ENCODE measurements around the gene CLMN. TPM values are rescaled to one million over a fixed set of nuclear protein-coding genes. Genes with fewer than 3 reads are reported as not detected.

Gene CLMN
- polyA plus RNA-seq, 3 donors: 22.0 to 33.7 (median 23.2) TPM

GRCh38 chr14:95339301-95339865, 19.7 kb upstream of the CLMN start:
- H3K9me3 Mint-ChIP-seq: peaks cover 0 to 8% (median 2%) of the 10 kb centered on the region in 7 donors
- H3K36me3 Mint-ChIP-seq: no peaks in the 10 kb centered on the region
- H4K20me1 ChIP-seq (ENCODE audit: insufficient read depth, low read length): no peaks in the 10 kb centered on the region
- no peaks in the 10 kb centered on the region for H3K4me1 Mint-ChIP-seq
- H3K4me1 ChIP-seq (ENCODE audit: control insufficient read depth in 1 of 2, insufficient read depth in 2 of 2, low read length in 2 of 2): no peaks in the 10 kb centered on the region
- no peak for TF ChIP-seq CTCF (IDR thresholded peaks at IDR 0.05)
- WGBS (ENCODE audit: insufficient coverage): 90% methylated on average over 5 of the region's 10 CpGs
- DNase-seq: no peak
- H3K79me2 ChIP-seq (ENCODE audit: insufficient read depth, low read length): no peaks in the 10 kb centered on the region
- no peak overlapping the region for H3K4me3 Mint-ChIP-seq
- H3K4me3 ChIP-seq (replicated peaks in 1 of 3; ENCODE audit: low read depth in 2 of 3, low read length in 3 of 3): no peak overlapping the region
- no peaks in the 10 kb centered on the region for H3K27me3 ChIP-seq (ENCODE audit: control insufficient read depth in 2 of 2, insufficient read depth in 2 of 2, low read length in 2 of 2)
- intact Hi-C loops (cut with micrococcal nuclease): no loop called here
- H3K36me3 ChIP-seq (replicated peaks in 1 of 2; ENCODE audit: control insufficient read depth in 1 of 2, insufficient read depth in 2 of 2, low read length in 2 of 2): no peaks in the 10 kb centered on the region
- peak overlapping the region in 1 of 7 donors; percentile 32 for H3K27ac Mint-ChIP-seq
- peaks cover 5 to 14% (median 7%) of the 10 kb centered on the region in 3 donors for H3K27me3 Mint-ChIP-seq (ENCODE audit: low read depth in 3 of 3)
- no peak overlapping the region for H3K9ac ChIP-seq (ENCODE audit: insufficient read depth, low read length, poor library complexity, severe bottlenecking)
- H2AFZ ChIP-seq (ENCODE audit: insufficient read depth, low read depth, low read length, poor library complexity, severe bottlenecking): no peak overlapping the region
- no peak overlapping the region for H3K4me2 ChIP-seq (replicated peaks; ENCODE audit: extremely low read depth, low read length, poor library complexity, severe bottlenecking)
- H3K27ac ChIP-seq (ENCODE audit: low read depth in 1 of 2, low read length in 2 of 2): no peak overlapping the region
- H3K9me3 ChIP-seq (replicated peaks in 1 of 2; ENCODE audit: control insufficient read depth in 1 of 2, insufficient read depth in 1 of 2, low read length in 2 of 2): no peaks in the 10 kb centered on the region

- intact Hi-C loops (cut with micrococcal nuclease): no loop called here
- Histone ChIP-seq H3K4me2 (replicated peaks; ENCODE audit: extremely low read depth, low read length, poor library complexity, severe bottlenecking) (no peak overlapping the region), H3K27me3 (ENCODE audit: control insufficient read depth in 2 of 2, insufficient read depth in 2 of 2, low read length in 2 of 2) (no peaks in the 10 kb centered on the region), H2AFZ (ENCODE audit: insufficient read depth, low read depth, low read length, poor library complexity, severe bottlenecking) (no peak overlapping the region), H3K4me1 (ENCODE audit: control insufficient read depth in 1 of 2, insufficient read depth in 2 of 2, low read length in 2 of 2) (no peaks in the 10 kb centered on the region), H3K9me3 (replicated peaks in 1 of 2; ENCODE audit: control insufficient read depth in 1 of 2, insufficient read depth in 1 of 2, low read length in 2 of 2) (no peaks in the 10 kb centered on the region), H4K20me1 (ENCODE audit: insufficient read depth, low read length) (no peaks in the 10 kb centered on the region), H3K27ac (ENCODE audit: low read depth in 1 of 2, low read length in 2 of 2) (no peak overlapping the region), H3K9ac (ENCODE audit: insufficient read depth, low read length, poor library complexity, severe bottlenecking) (no peak overlapping the region), H3K36me3 (replicated peaks in 1 of 2; ENCODE audit: control insufficient read depth in 1 of 2, insufficient read depth in 2 of 2, low read length in 2 of 2) (no peaks in the 10 kb centered on the region), H3K79me2 (ENCODE audit: insufficient read depth, low read length) (no peaks in the 10 kb centered on the region), H3K4me3 (replicated peaks in 1 of 3; ENCODE audit: low read depth in 2 of 3, low read length in 3 of 3) (no peak overlapping the region)
- WGBS (ENCODE audit: insufficient coverage): 76% methylated on average over 3 of the region's 5 CpGs
- H3K36me3 Mint-ChIP-seq: no peaks in the 10 kb centered on the region
- no peak overlapping the region for H3K27ac Mint-ChIP-seq
- no peak for TF ChIP-seq CTCF (IDR thresholded peaks at IDR 0.05)
- H3K4me3 Mint-ChIP-seq: no peak overlapping the region
- no peaks in the 10 kb centered on the region for H3K4me1 Mint-ChIP-seq
- H3K27me3 Mint-ChIP-seq (ENCODE audit: low read depth in 3 of 3): peaks cover 8 to 14% (median 8%) of the 10 kb centered on the region in 3 donors
- DNase-seq: no peak
- peaks cover 0 to 8% (median 2%) of the 10 kb centered on the region in 7 donors for H3K9me3 Mint-ChIP-seq
Measured at GRCh38 chr14:95338436-95338835, 18.7 kb upstream of the CLMN start.
